K562 (cell line): ENCODE results near the gene KCNA2. TPM values are rescaled to one million over a fixed set of nuclear protein-coding genes. Genes with fewer than 3 reads are reported as not detected.

Experiments
- ATAC-seq: fragments of 200-7000 bp; cut with Tn5 transposase; 3 replicates; pipeline ENCODE4 v1.9.1; 2020; ENCODE audit warnings: moderate library complexity
- BruUV-seq: library from RNA; stranded (reverse); fragments of 400-500 nt; replicated peaks from 2 replicates; lab custom pipeline; 2021; lab: Mats Ljungman, UMichigan
- CTCF ChIA-PET: fragments of 300-600 bp; formaldehyde crosslinking; extraction: SDS; loops from one replicate; lab custom pipeline; 2021; ENCODE audit warnings: low intra/inter-chr PET ratio; lab: Yijun Ruan, JAX
- POLR2A ChIA-PET: fragments of 300-600, 350-650 bp; sonication (Branson Sonifier 250); formaldehyde crosslinking; extraction: SDS; loops from one replicate; lab custom pipeline; 2021; ENCODE audit warnings: antibody characterized with exemption, inconsistent platforms; lab: Yijun Ruan, JAX
- DNase-seq, 4 experiments: peaks; one replicate each; pipeline versions ENCODE4 v3.0.0 to v3.0.0-alpha.2; 2011 to 2018; ENCODE audit warnings: low spot score in 3 of 4, mixed read lengths in 3 of 4; ENCODE audit errors: extremely low read depth in 1 of 4
- FAIRE-seq: peaks from 2 replicates; lab custom pipeline; 2011; peaks lifted over from hg19 to GRCh38; lab: Jason Lieb, UNC
- H2AFZ ChIP-seq: 2 replicates; pipeline ENCODE4 v1.6.0; 2011; ENCODE audit warnings: low read depth, low read length, control low read depth, inconsistent platforms
- H3K27ac ChIP-seq: fragments of 200-600 bp; 3 replicates; pipeline ENCODE4 v1.8.0; 2011; ENCODE audit warnings: low read depth, mild to moderate bottlenecking, control low read depth, inconsistent platforms, low read length, moderate library complexity, mixed read lengths; ENCODE audit errors: extremely low read depth
- H3K27me3 ChIP-seq, 2 experiments: fragments of 300-600 bp in 1 of 2; 2 replicates in 1 of 2; 3 replicates in 1 of 2; pipeline versions ENCODE4 v1.6.0 to v1.8.0; 2011; ENCODE audit warnings: inconsistent platforms in 2 of 2, low read length in 2 of 2, mild to moderate bottlenecking in 1 of 2, mixed read lengths in 1 of 2, moderate library complexity in 1 of 2; ENCODE audit not compliant: control insufficient read depth in 2 of 2, insufficient read depth in 2 of 2
- H3K36me3 ChIP-seq: fragments of 300-600 bp; 3 replicates; pipeline ENCODE4 v1.8.0; 2011; ENCODE audit warnings: mild to moderate bottlenecking, low read length, inconsistent platforms; ENCODE audit not compliant: control insufficient read depth, insufficient read depth
- H3K4me1 ChIP-seq, 2 experiments: fragments of 200-600 bp in 1 of 2; replicated peaks in 1 of 2; 2 replicates in 1 of 2; 3 replicates in 1 of 2; pipeline versions ENCODE4 v1.5.1 to v1.8.0; 2011; ENCODE audit warnings: inconsistent platforms in 2 of 2, low read length in 2 of 2, mild to moderate bottlenecking in 1 of 2, mixed read lengths in 1 of 2, moderate library complexity in 1 of 2; ENCODE audit not compliant: control insufficient read depth in 2 of 2, insufficient read depth in 2 of 2
- H3K4me2 ChIP-seq: 2 replicates; pipeline ENCODE4 v1.6.1; 2011; ENCODE audit warnings: low read length, control low read depth, inconsistent platforms, mixed read lengths; ENCODE audit not compliant: insufficient read depth
- H3K4me3 ChIP-seq: fragments of 200-600 bp; sonication (generic), shearing (Covaris generic); 2 replicates; pipeline ENCODE4 v1.5.1; 2016; ENCODE audit warnings: control low read depth, inconsistent platforms
- H3K79me2 ChIP-seq: fragments of 200-600 bp; 3 replicates; pipeline ENCODE4 v1.8.0; 2011; ENCODE audit warnings: low read length, inconsistent platforms; ENCODE audit not compliant: control insufficient read depth, insufficient read depth
- H3K9ac ChIP-seq, 2 experiments: 2 replicates each; pipeline versions ENCODE4 v1.6.0 to v1.6.1; 2011; ENCODE audit warnings: low read depth in 2 of 2, low read length in 2 of 2, control low read depth in 1 of 2, inconsistent platforms in 1 of 2, mild to moderate bottlenecking in 1 of 2, mixed read lengths in 1 of 2; ENCODE audit not compliant: insufficient read depth in 1 of 2
- H3K9me1 ChIP-seq: one replicate; pipeline ENCODE4 v1.6.0; 2011; ENCODE audit warnings: inconsistent platforms, mild to moderate bottlenecking, low read length, moderate library complexity; ENCODE audit not compliant: control insufficient read depth, insufficient read depth
- H3K9me3 ChIP-seq: replicated peaks from 2 replicates; pipeline ENCODE4 v1.5.1; 2011; ENCODE audit warnings: low read depth, low read length, inconsistent platforms; ENCODE audit not compliant: control insufficient read depth, insufficient read depth
- H4K20me1 ChIP-seq: replicated peaks from 2 replicates; pipeline ENCODE4 v1.6.1; 2011; ENCODE audit warnings: low read length, inconsistent platforms, mixed read lengths; ENCODE audit not compliant: control insufficient read depth, insufficient read depth
- ATF7 ChIP-seq: fragments of 450-650 bp; IDR thresholded peaks from 2 replicates; pipeline ENCODE4 v1.7.1; 2014; ENCODE audit warnings: mild to moderate bottlenecking, moderate library complexity
- CBX1 ChIP-seq: sonication (generic); IDR thresholded peaks from 2 replicates; pipeline ENCODE4 v1.6.1; 2016; ENCODE audit warnings: antibody characterized with exemption, low read depth, mild to moderate bottlenecking
- ESRRB ChIP-seq: fragments of 250-450 bp; sonication (Bioruptor Pico); IDR thresholded peaks from 2 replicates; pipeline ENCODE4 v1.5.0; 2020; ENCODE audit warnings: mild to moderate bottlenecking, moderate library complexity, borderline replicate concordance
- FIP1L1 ChIP-seq: fragments of 200-400 bp; formaldehyde crosslinking; IDR thresholded peaks from 2 replicates; pipeline ENCODE4 v1.6.1; 2018; ENCODE audit warnings: mild to moderate bottlenecking, low read depth, low read length; ENCODE audit not compliant: poor library complexity, severe bottlenecking
- FOSL1 ChIP-seq: fragments of 200-800 bp; sonication (Bioruptor generic); conservative IDR thresholded peaks from 2 replicates; pipeline ENCODE4 v1.6.1; 2016; ENCODE audit warnings: missing genetic modification characterization, missing compliant biosample characterization
- FOXJ2 ChIP-seq: fragments of 200-800 bp; sonication (Bioruptor generic); IDR thresholded peaks from 2 replicates; pipeline ENCODE4 v1.6.1; 2016; ENCODE audit warnings: missing genetic modification characterization, missing compliant biosample characterization
- JUNB ChIP-seq: fragments of 450-650 bp; formaldehyde crosslinking; conservative IDR thresholded peaks from 2 replicates; pipeline ENCODE4 v1.4.0; 2020; ENCODE audit warnings: mild to moderate bottlenecking
- NFE2 ChIP-seq: IDR thresholded peaks from 2 replicates; pipeline ENCODE4 v1.6.1; 2014; ENCODE audit warnings: antibody characterized with exemption, low read depth
- NR1H2 ChIP-seq: sonication (generic); formaldehyde crosslinking; IDR thresholded peaks from 2 replicates; pipeline ENCODE4 v1.4.0; 2020; ENCODE audit warnings: mild to moderate bottlenecking, missing genetic modification reagents
- NR2F6 ChIP-seq: fragments of 450-650 bp; formaldehyde crosslinking; IDR thresholded peaks from 2 replicates; pipeline ENCODE4 v1.4.0; 2020; ENCODE audit warnings: mild to moderate bottlenecking
- POU5F1 ChIP-seq: fragments of 150-350 bp; IDR thresholded peaks from 2 replicates; pipeline ENCODE4 v1.6.1; 2014; ENCODE audit warnings: borderline replicate concordance, low read length, low read depth, mild to moderate bottlenecking; ENCODE audit not compliant: partially characterized antibody
- PTBP1 ChIP-seq: fragments of 200-400 bp; formaldehyde crosslinking; IDR thresholded peaks from 2 replicates; pipeline ENCODE4 v1.6.1; 2017; ENCODE audit warnings: low read depth, low read length
- PYGO2 ChIP-seq: fragments of 450-650 bp; IDR thresholded peaks from 2 replicates; pipeline ENCODE4 v1.6.1; 2016; ENCODE audit warnings: mild to moderate bottlenecking, missing genetic modification characterization, moderate library complexity, missing compliant biosample characterization
- RBM25 ChIP-seq: fragments of 200-400 bp; formaldehyde crosslinking; IDR thresholded peaks from 2 replicates; pipeline ENCODE4 v1.6.1; 2018; ENCODE audit warnings: low read length, low read depth, moderate library complexity; ENCODE audit not compliant: severe bottlenecking
- RFX1 ChIP-seq: fragments of 450-650 bp; IDR thresholded peaks from 2 replicates; pipeline ENCODE4 v1.6.1; 2016; ENCODE audit warnings: mild to moderate bottlenecking, moderate library complexity
- SRSF1 ChIP-seq: fragments of 200-400 bp; formaldehyde crosslinking; IDR thresholded peaks from 2 replicates; pipeline ENCODE4 v1.6.1; 2017; ENCODE audit warnings: mild to moderate bottlenecking, low read depth, low read length, moderate library complexity
- TARDBP ChIP-seq: fragments of 450-650 bp; IDR thresholded peaks from 2 replicates; pipeline ENCODE4 v1.6.1; 2016
- TBL1XR1 ChIP-seq, 2 experiments: IDR thresholded peaks; 2 replicates each; pipeline ENCODE4 v1.6.1; 2012; ENCODE audit warnings: improper control_type of control experiment in 2 of 2, low read length in 2 of 2, mild to moderate bottlenecking in 1 of 2
- ZBTB1 ChIP-seq: sonication (generic); formaldehyde crosslinking; IDR thresholded peaks from 2 replicates; pipeline ENCODE4 v1.8.1; 2023; ENCODE audit warnings: missing genetic modification reagents, low read depth, mild to moderate bottlenecking, borderline replicate concordance
- ZNF224 ChIP-seq: sonication (generic); formaldehyde crosslinking; IDR thresholded peaks from 2 replicates; pipeline ENCODE4 v1.8.0; 2022; ENCODE audit warnings: mild to moderate bottlenecking, missing genetic modification reagents
- ZNF253 ChIP-seq: fragments of 250-450 bp; sonication (Bioruptor Pico); conservative IDR thresholded peaks from 2 replicates; pipeline ENCODE4 v1.6.1; 2021; ENCODE audit warnings: mild to moderate bottlenecking
- ZNF583 ChIP-seq: fragments of 250-450 bp; sonication (Bioruptor Pico); IDR thresholded peaks from 2 replicates; pipeline ENCODE4 v1.4.0; 2020
- ZNF696 ChIP-seq: fragments of 250-450 bp; sonication (Bioruptor Pico); conservative IDR thresholded peaks from 2 replicates; pipeline ENCODE4 v1.4.0; 2020; ENCODE audit warnings: mild to moderate bottlenecking, moderate library complexity
- ZNF717 ChIP-seq: fragments of 250-450 bp; sonication (Bioruptor Pico); IDR thresholded peaks from 2 replicates; pipeline ENCODE4 v1.5.0; 2021
- ZNF766 ChIP-seq: fragments of 200-800 bp; sonication (Bioruptor generic); conservative IDR thresholded peaks from 2 replicates; pipeline ENCODE4 v1.6.1; 2016; ENCODE audit warnings: missing genetic modification characterization, missing compliant biosample characterization
- WGBS: fragments of 100-300 bp; shearing (Covaris generic); methylation state at CpG from one replicate; pipeline ENCODE4 v1.1.6; 2016; ENCODE audit warnings: low coverage, mixed read lengths; ENCODE audit not compliant: insufficient coverage; ENCODE audit errors: missing lambda C conversion rate; 5-methylcytosine and 5-hydroxymethylcytosine counted together
- in situ Hi-C: fragments of 300-500 bp; cut with MboI; formaldehyde crosslinking; loops from 4 replicates; pipeline ENCODE4 v1.15.0; 2018; ENCODE audit warnings: inconsistent platforms, mixed read lengths
- intact Hi-C: fragments of 100-400 bp; cut with micrococcal nuclease; formaldehyde crosslinking; loops from 2 replicates; pipeline ENCODE4 v1.14.2; 2022
- polyA plus RNA-seq, 8 experiments: library from polyadenylated mRNA; depleted of rRNA in 4 of 8; stranded (reverse) in 5 of 8; unstranded in 3 of 8; fragments of >200 nt; fragmentation: Nextera tagmentation in 2 of 8; fragmentation: Illumina TruSeq in 1 of 8; extraction: Ambion mirVana in 2 of 8; extraction: Trizol in 1 of 8; gene quantifications; 2 replicates each; pipeline versions ENCODE4 v1.2.1 to v1.2.3, GENCODE V29; 2011 to 2014; ENCODE audit warnings: inconsistent platforms in 1 of 8, missing spikeins in 1 of 8
- total RNA-seq, 7 experiments: library from RNA; depleted of rRNA in 6 of 7; stranded (reverse); fragments of >200 nt in 6 of 7; fragmentation: Illumina TruSeq in 2 of 7; extraction: Trizol in 2 of 7; gene quantifications; 2 replicates each; pipeline versions ENCODE4 v1.2.1 to v1.2.3, GENCODE V29; 2011 to 2021; ENCODE audit warnings: low replicate concordance in 1 of 7

Gene KCNA2
- total and polyA plus RNA-seq, 9 of the 15 experiments (the other 6 are each of a cell fraction or from before 2014, with no cell fraction given), result not detected

- no peak for TF ChIP-seq ESRRB (CRISPR knock-in tag)
- TF ChIP-seq ZNF717 (CRISPR knock-in tag), result no peak
- no peak for TF ChIP-seq PYGO2 (tag)
- no peak for TF ChIP-seq ZNF766 (CRISPR knock-in tag)
Observed at GRCh38 chr1:110643879-110644472, 37.8 kb upstream of the KCNA2 start (continued).

- CTCF ChIA-PET, result no interaction called here
- H2AFZ ChIP-seq, result no peak overlapping the region
- DNase-seq, result no peak
- 0% methylated on average over 2 of the region's 2 CpGs for WGBS
- H3K4me1 ChIP-seq, result no peaks in the 10 kb centered on the region
- FAIRE-seq, result no peak
- no TSS peak for BruUV-seq
- H3K9ac ChIP-seq, result no peak overlapping the region
- H3K4me2 ChIP-seq, result no peak overlapping the region
- POLR2A ChIA-PET, result interaction anchor here (1.1 kb wide), 1 partner anchor 97 kb away, joined by 3 read pairs; no protein-coding TSS in a partner anchor
- intact Hi-C loops (no loop called here), in situ Hi-C loops (loop anchor here (5.0 kb wide), 1 partner anchor 367 kb away; no protein-coding TSS in a partner anchor)
- no peak overlapping the region for H3K27ac ChIP-seq
- no peak overlapping the region for H3K4me3 ChIP-seq
- no peaks in the 10 kb centered on the region for H3K79me2 ChIP-seq
- no peak for ATAC-seq
- peaks cover 3 to 10% of the 10 kb centered on the region in 2 experiments for H3K27me3 ChIP-seq
- no peaks in the 10 kb centered on the region for H4K20me1 ChIP-seq
- H3K36me3 ChIP-seq, result no peaks in the 10 kb centered on the region
- no peaks in the 10 kb centered on the region for H3K9me3 ChIP-seq
- H3K9me1 ChIP-seq, result no peaks in the 10 kb centered on the region
- TF ChIP-seq TBL1XR1 (IDR thresholded peaks at IDR 0.05; ENCODE audit: low read length in 2 of 2), result no peak
- TF ChIP-seq CBX1, result no peak
- TF ChIP-seq ATF7, result no peak
- no peak for TF ChIP-seq ZBTB1 (CRISPR knock-in tag)
- TF ChIP-seq FIP1L1, result no peak
- no peak for TF ChIP-seq POU5F1
- TF ChIP-seq ZNF696 (CRISPR knock-in tag), result no peak
- no peak for TF ChIP-seq RBM25
- TF ChIP-seq PTBP1, result no peak
- TF ChIP-seq FOXJ2 (tag), result peak; percentile 71
- TF ChIP-seq FOSL1, result peak; percentile 68
- no peak for TF ChIP-seq JUNB (CRISPR knock-in tag)
- no peak for TF ChIP-seq SRSF1
- no peak for TF ChIP-seq TARDBP
- peak; percentile 26; the same call in 1 of the 2 replicates for TF ChIP-seq NFE2
- no peak for TF ChIP-seq NR1H2 (CRISPR knock-in tag)
- TF ChIP-seq RFX1, result 0 out of 2 replicates have a peak, but pooled peaks have one; percentile 13
- no peak for TF ChIP-seq NR2F6 (CRISPR knock-in tag)
- no peak for TF ChIP-seq ZNF224
- no peak for TF ChIP-seq ZNF583 (CRISPR knock-in tag)
- no peak for TF ChIP-seq ZNF253
Observed at GRCh38 chr1:110639724-110640386, 33.7 kb upstream of the KCNA2 start.
